ENCODE results near the gene SEMA6A.

SEMA6A gene

GRCh38 chr5:116522356-116523136 is 52.1 kb downstream of the SEMA6A start:
- FAIRE-seq, result no peak

GRCh38 chr5:116521173-116521872 is 53.3 kb downstream of the SEMA6A start:
- FAIRE-seq, result no peak

GRCh38 chr5:116520771-116521170 is 53.9 kb downstream of the SEMA6A start:
- FAIRE-seq, result no peak

GRCh38 chr5:116518423-116518822 is 56.2 kb downstream of the SEMA6A start:
- no peak for FAIRE-seq

GRCh38 chr5:116517488-116517887 is 57.1 kb downstream of the SEMA6A start:
- no peak for FAIRE-seq

- FAIRE-seq, result no peak
Observed at GRCh38 chr5:116516021-116516420, 58.6 kb downstream of the SEMA6A start.

- FAIRE-seq, result no peak
Observed at GRCh38 chr5:116514421-116514970, 60.1 kb downstream of the SEMA6A start.

DNA sequence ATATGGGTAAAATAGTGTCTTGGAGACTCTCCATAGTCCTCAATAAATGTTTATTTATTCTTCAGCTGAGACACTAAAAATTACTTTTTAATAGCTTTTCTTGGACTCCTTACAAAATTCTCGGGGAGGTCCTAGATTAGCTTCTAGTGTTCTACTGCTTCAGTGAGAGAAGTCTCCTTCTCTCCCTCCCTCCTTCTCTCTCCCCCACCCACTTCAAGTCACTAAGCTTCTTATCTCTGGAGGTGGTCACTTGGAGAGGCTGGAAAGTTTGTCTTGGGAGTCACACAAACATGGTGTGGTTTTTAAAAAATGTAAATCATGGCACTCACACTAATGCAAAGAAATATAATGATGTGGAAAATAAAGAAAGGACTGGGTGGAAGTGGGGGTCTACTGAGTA is 64.1 kb downstream of the SEMA6A start:
- FAIRE-seq, result no peak

- FAIRE-seq, result no peak
Observed at GRCh38 chr5:116509483-116510244, 65.0 kb downstream of the SEMA6A start.

DNA sequence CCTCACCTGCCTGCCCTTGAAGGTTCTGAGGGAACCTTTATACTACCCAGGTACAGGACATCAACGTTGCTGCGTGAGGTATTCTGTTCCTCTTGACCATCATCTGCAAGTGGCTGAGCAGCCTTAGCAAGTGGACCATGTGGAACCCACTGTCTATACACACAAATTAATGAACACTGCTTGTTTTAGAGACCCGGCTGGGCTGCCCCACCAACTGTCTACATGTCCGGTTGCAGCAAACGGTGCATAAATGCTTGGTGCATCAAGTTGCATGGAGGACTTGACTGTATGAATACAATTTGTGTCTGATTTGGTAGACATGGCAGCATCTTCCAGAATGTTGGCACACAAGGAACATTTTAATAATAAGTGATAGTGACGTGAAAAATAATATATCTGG is 65.8 kb downstream of the SEMA6A start:
- FAIRE-seq, result no peak

- FAIRE-seq, result no peak
Observed at GRCh38 chr5:116507941-116508655, 66.5 kb downstream of the SEMA6A start.

DNA sequence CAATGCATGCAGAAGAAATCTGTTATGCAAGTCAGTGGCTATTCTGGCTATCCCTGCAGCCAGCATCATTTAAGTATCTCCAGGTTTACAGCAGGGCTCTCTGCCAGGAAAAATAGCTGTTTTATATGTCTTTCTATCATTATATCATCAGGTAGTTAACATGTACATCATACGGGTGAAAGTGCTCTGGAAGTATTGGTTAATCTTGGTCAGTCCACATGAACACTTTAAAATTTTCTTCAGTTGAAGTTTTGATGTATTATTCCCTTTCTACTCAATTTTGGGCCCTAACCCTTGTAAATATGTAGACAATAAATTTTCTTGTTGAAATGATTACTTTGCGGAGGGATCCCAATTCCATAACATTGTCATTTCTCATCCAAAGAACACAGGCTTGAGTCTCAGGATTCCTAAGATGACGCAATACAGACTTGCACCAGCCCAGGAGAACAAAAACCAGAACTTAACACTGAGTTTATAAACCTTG is 67.5 kb downstream of the SEMA6A start:
- no peak for FAIRE-seq

GRCh38 chr5:116506488-116506887 is 68.1 kb downstream of the SEMA6A start:
- no peak for FAIRE-seq

GRCh38 chr5:116504593-116505166 is 69.9 kb downstream of the SEMA6A start:
- FAIRE-seq, result no peak

- FAIRE-seq, result no peak
Observed at GRCh38 chr5:116502616-116503015, 72.0 kb downstream of the SEMA6A start.

DNA sequence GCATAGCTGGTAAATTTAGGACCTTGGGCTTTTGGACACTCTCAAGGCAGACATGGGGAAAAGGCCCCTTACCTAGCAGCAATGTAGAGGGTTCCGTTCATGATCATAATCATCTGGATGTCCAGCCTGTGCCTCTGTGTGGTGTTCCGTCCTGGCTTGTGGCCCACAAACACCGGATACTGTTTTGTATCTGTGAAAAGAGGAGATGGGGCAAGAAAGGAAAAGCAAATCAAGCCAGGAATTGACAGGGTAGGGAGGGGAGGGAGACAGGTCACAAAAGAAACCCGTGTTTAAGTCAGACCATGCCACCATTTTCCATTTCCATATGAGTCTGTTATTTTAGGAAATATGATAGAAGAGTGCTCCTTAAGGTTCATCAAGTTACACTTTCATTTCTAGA is 72.5 kb downstream of the SEMA6A start:
- no peak for FAIRE-seq

GRCh38 chr5:116498503-116499048 is 76.0 kb downstream of the SEMA6A start:
- FAIRE-seq, result no peak

- no peak for FAIRE-seq
Observed at GRCh38 chr5:116497631-116498030, 77.0 kb downstream of the SEMA6A start.

- no peak for FAIRE-seq
Observed at GRCh38 chr5:116495786-116496357, 78.8 kb downstream of the SEMA6A start.

DNA sequence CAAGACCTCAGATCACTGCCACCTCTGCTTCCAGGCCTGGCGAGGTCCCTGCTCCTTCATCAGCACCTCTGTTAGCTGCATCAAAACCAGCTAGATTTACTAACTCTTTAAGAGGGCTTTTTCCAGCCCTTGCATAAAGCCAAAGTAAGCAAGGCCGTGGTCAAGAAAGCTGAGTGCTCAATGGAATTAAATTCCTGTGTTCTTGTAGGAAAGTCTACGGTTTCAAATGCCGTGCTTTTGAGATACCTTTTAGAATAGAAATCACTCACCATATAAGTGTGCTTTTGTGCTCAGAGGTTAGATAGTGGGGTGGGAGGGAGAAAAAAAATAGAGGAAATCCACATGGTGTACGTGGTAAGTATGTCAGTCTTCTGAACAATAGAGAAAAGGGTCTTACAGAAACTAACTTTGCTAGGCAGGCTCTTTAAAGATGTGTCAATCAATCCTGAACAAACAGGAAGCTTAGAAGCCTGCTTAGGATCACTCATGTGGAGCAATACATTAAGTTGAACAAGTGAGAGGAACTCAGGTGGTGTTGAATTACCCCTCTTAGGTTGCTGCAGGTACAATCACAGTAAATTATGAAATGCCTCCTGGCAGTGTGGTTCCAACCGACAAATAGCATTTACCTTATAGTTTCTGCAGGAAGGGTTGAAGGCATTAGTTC is 79.7 kb downstream of the SEMA6A start:
- FAIRE-seq, result no peak

GRCh38 chr5:116492776-116493175 is 81.8 kb downstream of the SEMA6A start:
- no peak for FAIRE-seq

All from endometrium (tissue), 2 donors.